ENCODE data around the gene LTBP3. TPM values are rescaled to one million over a fixed set of nuclear protein-coding genes. Genes with fewer than 3 reads are reported as not detected.

The LTBP3 gene
- total and polyA plus RNA-seq, 2 of the 13 experiments (the other 11 are each of a cell fraction or from before 2014, with no cell fraction given) = 12.2 to 68.1 TPM

DNA sequence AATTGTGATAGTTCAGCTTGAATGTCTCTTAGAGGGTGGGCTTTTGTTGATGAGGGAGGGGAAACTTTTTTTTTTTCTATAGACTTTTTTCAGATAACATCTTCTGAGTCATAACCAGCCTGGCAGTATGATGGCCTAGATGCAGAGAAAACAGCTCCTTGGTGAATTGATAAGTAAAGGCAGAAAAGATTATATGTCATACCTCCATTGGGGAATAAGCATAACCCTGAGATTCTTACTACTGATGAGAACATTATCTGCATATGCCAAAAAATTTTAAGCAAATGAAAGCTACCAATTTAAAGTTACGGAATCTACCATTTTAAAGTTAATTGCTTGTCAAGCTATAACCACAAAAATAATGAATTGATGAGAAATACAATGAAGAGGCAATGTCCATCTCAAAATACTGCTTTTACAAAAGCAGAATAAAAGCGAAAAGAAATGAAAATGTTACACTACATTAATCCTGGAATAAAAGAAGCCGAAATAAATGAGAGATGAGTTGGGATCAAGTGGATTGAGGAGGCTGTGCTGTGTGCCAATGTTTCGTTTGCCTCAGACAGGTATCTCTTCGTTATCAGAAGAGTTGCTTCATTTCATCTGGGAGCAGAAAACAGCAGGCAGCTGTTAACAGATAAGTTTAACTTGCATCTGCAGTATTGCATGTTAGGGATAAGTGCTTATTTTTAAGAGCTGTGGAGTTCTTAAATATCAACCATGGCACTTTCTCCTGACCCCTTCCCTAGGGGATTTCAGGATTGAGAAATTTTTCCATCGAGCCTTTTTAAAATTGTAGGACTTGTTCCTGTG lies 55.4 kb downstream of the LTBP3 start (continued):
- TF ChIP-seq ASH2L (IDR thresholded peaks at IDR 0.05; ENCODE audit: insufficient read length, low read depth, low read length) = peak; percentile 2
- TF ChIP-seq HNRNPH1 (optimal IDR thresholded peaks at IDR 0.05; ENCODE audit: low read depth, low read length) = no peak
- no peak for TF ChIP-seq JARID2 (CRISPR knock-in tag; IDR thresholded peaks at IDR 0.05; ENCODE audit: insufficient replicate concordance)
- no peak for TF ChIP-seq SP1 (IDR thresholded peaks at IDR 0.05)
- no peak for TF ChIP-seq SP1 (CRISPR knock-in tag; IDR thresholded peaks at IDR 0.05)
- TF ChIP-seq NR2F1 (CRISPR knock-in tag; IDR thresholded peaks at IDR 0.05) = no peak
- TF ChIP-seq, protein P1, sequence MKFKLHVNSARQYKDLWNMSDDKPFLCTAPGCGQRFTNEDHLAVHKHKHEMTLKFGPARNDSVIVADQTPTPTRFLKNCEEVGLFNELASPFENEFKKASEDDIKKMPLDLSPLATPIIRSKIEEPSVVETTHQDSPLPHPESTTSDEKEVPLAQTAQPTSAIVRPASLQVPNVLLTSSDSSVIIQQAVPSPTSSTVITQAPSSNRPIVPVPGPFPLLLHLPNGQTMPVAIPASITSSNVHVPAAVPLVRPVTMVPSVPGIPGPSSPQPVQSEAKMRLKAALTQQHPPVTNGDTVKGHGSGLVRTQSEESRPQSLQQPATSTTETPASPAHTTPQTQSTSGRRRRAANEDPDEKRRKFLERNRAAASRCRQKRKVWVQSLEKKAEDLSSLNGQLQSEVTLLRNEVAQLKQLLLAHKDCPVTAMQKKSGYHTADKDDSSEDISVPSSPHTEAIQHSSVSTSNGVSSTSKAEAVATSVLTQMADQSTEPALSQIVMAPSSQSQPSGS (CRISPR knock-in tag; IDR thresholded peaks at IDR 0.05) = no peak

DNA sequence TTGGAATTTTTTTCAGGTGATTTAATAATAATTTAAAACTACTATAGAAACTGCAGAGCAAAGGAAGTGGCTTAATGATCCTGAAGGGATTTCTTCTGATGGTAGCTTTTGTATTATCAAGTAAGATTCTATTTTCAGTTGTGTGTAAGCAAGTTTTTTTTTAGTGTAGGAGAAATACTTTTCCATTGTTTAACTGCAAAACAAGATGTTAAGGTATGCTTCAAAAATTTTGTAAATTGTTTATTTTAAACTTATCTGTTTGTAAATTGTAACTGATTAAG lies 55.9 kb downstream of the LTBP3 start:
- peaks cover 72% of the 10 kb centered on the region for H4K20me1 ChIP-seq (ENCODE audit: insufficient read depth, low read length)
- peak overlapping the region; percentile 100 for H3K27ac ChIP-seq (ENCODE audit: extremely low read length, insufficient read depth, low read length)
- POLR2A ChIA-PET = interaction anchor here (1.0 to 27.3 kb wide), 9 partner anchors 14 to 227 kb away, joined by 3 to 1590 read pairs (median 8); partner anchors contain the start of genes FRMD8, NEAT1 and SLC25A45
- H3K27me3 ChIP-seq (ENCODE audit: control insufficient read depth in 1 of 2, insufficient read depth in 2 of 2, low read length in 2 of 2) = no peaks in the 10 kb centered on the region; a peak in 2 of 5 replicates
- H2AFZ ChIP-seq (ENCODE audit: low read length) = no peak overlapping the region
- H3K4me1 ChIP-seq (ENCODE audit: insufficient read depth, low read length) = peaks cover 38% of the 10 kb centered on the region
- CTCF ChIA-PET (ENCODE audit: low intra/inter-chr PET ratio, low total read pairs) = no interaction called here
- TF ChIP-seq RAD51 (IDR thresholded peaks at IDR 0.05; ENCODE audit: borderline replicate concordance) (no peak), RBFOX2 (IDR thresholded peaks at IDR 0.05; ENCODE audit: low read depth, low read length) (peak; percentile 9; the same call in 1 of the 2 replicates)
- peaks cover 82% of the 10 kb centered on the region for H3K79me2 ChIP-seq (ENCODE audit: insufficient read depth, low read length)
- intact Hi-C loops (cut with micrococcal nuclease; ENCODE audit: unreplicated experiment) = loop anchor here (2.0 kb wide), 1 partner anchor 79 kb away; the partner anchor contains the start of gene NEAT1
- H3K9me3 ChIP-seq (ENCODE audit: low read length) = no peaks in the 10 kb centered on the region
- in situ Hi-C loops (cut with HindIII; ENCODE audit: extremely low pct_ligation_motif_present, low pct_unique_long_range_greater_than_20kb) = loop anchor here (10.0 kb wide), 1 partner anchor 47 kb away; no protein-coding TSS in a partner anchor
- H3K36me3 ChIP-seq (replicated peaks in 1 of 2; ENCODE audit: control insufficient read depth in 1 of 2, insufficient read depth in 2 of 2, low read length in 2 of 2) = peaks cover 6 to 40% of the 10 kb centered on the region in 2 experiments
- FAIRE-seq (no peak), ATAC-seq (no peak), DNase-seq (ENCODE audit: low spot score) (no peak)
- H3K4me2 ChIP-seq (ENCODE audit: low read depth, low read length) = peak overlapping the region; percentile 78
- H3K4me3 ChIP-seq (replicated peaks in 1 of 3; ENCODE audit: insufficient read depth in 1 of 3, low read depth in 2 of 3, low read length in 3 of 3) = peak overlapping the region; percentile 85 to 93 (median 89)
- H3K9ac ChIP-seq (ENCODE audit: insufficient read depth, low read depth, low read length) = peak overlapping the region; percentile 99
- BruUV-seq (replicated peaks) = no TSS peak
